Uterus (tissue), 4 donors: Measurements from ENCODE around the gene GMDS. TPM values are rescaled to one million over a fixed set of nuclear protein-coding genes. Genes with fewer than 3 reads are reported as not detected.

Experiments
- DNase-seq, 2 donors: peaks; one replicate each; pipeline ENCODE4 v3.0.0-alpha.2; 2019 to 2020
- H3K27ac ChIP-seq, 2 donors: fragments of 200-600 bp; sonication (generic); 1 replicate in 1 of 2; 2 replicates in 1 of 2; pipeline ENCODE4 v1.5.1; 2016 to 2018
- H3K27me3 ChIP-seq, 2 donors: fragments of 200-600 bp; sonication (generic); one replicate each; pipeline ENCODE4 v1.5.1; 2018 to 2019; ENCODE audit warnings: control low read depth in 1 of 2
- H3K36me3 ChIP-seq, 2 donors: fragments of 200-600 bp; sonication (generic); one replicate each; pipeline ENCODE4 v1.5.1; 2019; ENCODE audit warnings: control low read depth in 1 of 2
- H3K4me1 ChIP-seq, 2 donors: fragments of 200-600 bp; sonication (generic); one replicate each; pipeline ENCODE4 v1.5.1; 2018 to 2019; ENCODE audit warnings: control low read depth in 1 of 2
- H3K4me3 ChIP-seq, 2 donors: fragments of 200-600 bp; sonication (generic); 1 replicate in 1 of 2; 2 replicates in 1 of 2; pipeline ENCODE4 v1.5.1; 2018 to 2019; ENCODE audit warnings: mild to moderate bottlenecking in 1 of 2
- H3K9me3 ChIP-seq, 2 donors: fragments of 200-600 bp; sonication (generic); one replicate each; pipeline ENCODE4 v1.5.1; 2019; ENCODE audit warnings: control low read depth in 1 of 2
- CTCF ChIP-seq, 4 experiments: fragments of 200-600 bp in 2 of 4; fragments of 450-650 bp in 2 of 4; sonication (generic) in 2 of 4; IDR thresholded peaks; one replicate each; pipeline ENCODE4 v1.5.1; 2016 to 2019; ENCODE audit warnings: antibody characterized with exemption in 4 of 4, mild to moderate bottlenecking in 2 of 4, moderate library complexity in 1 of 4
- POLR2A ChIP-seq, 2 donors: fragments of 450-650 bp; IDR thresholded peaks; one replicate each; pipeline ENCODE4 v1.6.1; 2016; ENCODE audit warnings: antibody characterized with exemption in 2 of 2, mild to moderate bottlenecking in 1 of 2, moderate library complexity in 1 of 2
- intact Hi-C: fragments of 100-400 bp; cut with DNase I; formaldehyde crosslinking; loops from one replicate; pipeline ENCODE4 v1.15.1; 2023; ENCODE audit warnings: low total_unique reads
- total RNA-seq, 4 donors: library from RNA; depleted of rRNA in 3 of 4; stranded (reverse); fragments of >200 nt in 3 of 4; gene quantifications; one replicate each; pipeline versions ENCODE4 v1.1.0 to v1.2.4, GENCODE V29; 2014 to 2023
- donor health status: DM: yes; HTN: yes; CAD: no.

Gene GMDS
- total RNA-seq, 4 donors from 2014 or later, result 5.3 to 17.4 (median 12.9) TPM

- H3K4me1 ChIP-seq, result no peaks in the 10 kb centered on the region
- H3K9me3 ChIP-seq, result no peaks in the 10 kb centered on the region
- no peaks in the 10 kb centered on the region for H3K36me3 ChIP-seq
- no peaks in the 10 kb centered on the region for H3K27me3 ChIP-seq
- no peak for DNase-seq
- intact Hi-C loops, result no loop called here
- no peak overlapping the region for H3K27ac ChIP-seq
- TF ChIP-seq CTCF (IDR thresholded peaks at IDR 0.05), result no peak
- TF ChIP-seq POLR2A (IDR thresholded peaks at IDR 0.05), result no peak
- H3K4me3 ChIP-seq, result no peak overlapping the region
Observed at GRCh38 chr6:1774226-1774915, 471.0 kb downstream of the GMDS start.

- H3K27ac ChIP-seq, result no peak overlapping the region
- no peaks in the 10 kb centered on the region for H3K36me3 ChIP-seq
- H3K4me3 ChIP-seq, result no peak overlapping the region
- no peaks in the 10 kb centered on the region for H3K9me3 ChIP-seq
- intact Hi-C loops, result no loop called here
- no peaks in the 10 kb centered on the region for H3K4me1 ChIP-seq
- DNase-seq, result no peak
- TF ChIP-seq CTCF (IDR thresholded peaks at IDR 0.05) (no peak), POLR2A (IDR thresholded peaks at IDR 0.05) (no peak)
- H3K27me3 ChIP-seq, result no peaks in the 10 kb centered on the region
Observed at GRCh38 chr6:1773700-1774099, 471.7 kb downstream of the GMDS start.

GRCh38 chr6:1770968-1771723, 474.3 kb downstream of the GMDS start:
- Histone ChIP-seq H3K4me3 (no peak overlapping the region), H3K9me3 (no peaks in the 10 kb centered on the region), H3K4me1 (no peaks in the 10 kb centered on the region), H3K27ac (no peak overlapping the region), H3K36me3 (no peaks in the 10 kb centered on the region), H3K27me3 (no peaks in the 10 kb centered on the region)
- TF ChIP-seq CTCF (IDR thresholded peaks at IDR 0.05), result no peak
- TF ChIP-seq POLR2A (IDR thresholded peaks at IDR 0.05), result no peak
- intact Hi-C loops, result no loop called here
- DNase-seq, result no peak

- TF ChIP-seq CTCF (IDR thresholded peaks at IDR 0.05) (no peak), POLR2A (IDR thresholded peaks at IDR 0.05) (no peak)
- no peaks in the 10 kb centered on the region for H3K4me1 ChIP-seq
- H3K9me3 ChIP-seq, result no peaks in the 10 kb centered on the region
Observed at GRCh38 chr6:1770435-1770843, 475.0 kb downstream of the GMDS start.

More at GRCh38 chr6:1770435-1770843, 475.0 kb downstream of the GMDS start:
- no peaks in the 10 kb centered on the region for H3K27me3 ChIP-seq
- intact Hi-C loops, result no loop called here
- no peak for DNase-seq
- H3K27ac ChIP-seq, result no peak overlapping the region
- no peaks in the 10 kb centered on the region for H3K36me3 ChIP-seq
- H3K4me3 ChIP-seq, result no peak overlapping the region
